Breast epithelium (tissue), 4 donors: Measurements from ENCODE around the gene EPM2AIP1. TPM values are rescaled to one million over a fixed set of nuclear protein-coding genes. Genes with fewer than 3 reads are reported as not detected.

ENCODE experiments used
- DNase-seq, 2 donors: peaks; one replicate each; pipeline ENCODE4 v3.0.0-alpha.2; 2019; ENCODE audit warnings: low spot score in 2 of 2
- H3K27ac ChIP-seq, 2 donors: fragments of 200-600 bp; sonication (generic) in 1 of 2; one replicate each; pipeline ENCODE4 v1.5.1; 2016 to 2019; ENCODE audit warnings: mild to moderate bottlenecking in 1 of 2
- H3K27me3 ChIP-seq, 2 donors: fragments of 200-600 bp; sonication (generic) in 1 of 2; one replicate each; pipeline versions ENCODE4 v1.5.1 to v1.6.0; 2017 to 2019; ENCODE audit warnings: control low read depth in 1 of 2, mild to moderate bottlenecking in 1 of 2
- H3K36me3 ChIP-seq: fragments of 200-600 bp; one replicate; pipeline ENCODE4 v1.5.1; 2019
- H3K4me1 ChIP-seq, 2 donors: fragments of 200-600 bp; sonication (generic); one replicate each; pipeline ENCODE4 v1.5.1; 2016 to 2019; ENCODE audit warnings: control low read depth in 1 of 2
- H3K4me3 ChIP-seq, 3 donors: fragments of 200-600 bp; sonication (generic); 1 replicate in 2 of 3; 2 replicates in 1 of 3; pipeline ENCODE4 v1.5.1; 2016 to 2019; ENCODE audit warnings: mild to moderate bottlenecking in 3 of 3, moderate library complexity in 2 of 3
- H3K9me3 ChIP-seq, 2 donors: fragments of 200-600 bp; sonication (generic) in 1 of 2; one replicate each; pipeline ENCODE4 v1.5.1; 2016 to 2019; ENCODE audit warnings: control low read depth in 1 of 2
- CTCF ChIP-seq, 3 donors: fragments of 450-650 bp; IDR thresholded peaks; one replicate each; pipeline ENCODE4 v1.5.1; 2016 to 2017; ENCODE audit warnings: antibody characterized with exemption in 3 of 3, mild to moderate bottlenecking in 3 of 3, moderate library complexity in 3 of 3
- POLR2A ChIP-seq: fragments of 450-650 bp; IDR thresholded peaks from one replicate; pipeline ENCODE4 v1.6.1; 2016; ENCODE audit warnings: antibody characterized with exemption, mild to moderate bottlenecking, moderate library complexity
- POLR2AphosphoS5 ChIP-seq, 3 donors: sonication (generic); formaldehyde crosslinking; IDR thresholded peaks; one replicate each; pipeline ENCODE4 v1.6.1; 2017; ENCODE audit warnings: antibody characterized with exemption in 3 of 3
- intact Hi-C: fragments of 100-400 bp; cut with DNase I; formaldehyde crosslinking; loops from one replicate; pipeline ENCODE4 v1.15.1; 2023; ENCODE audit warnings: low total_unique reads
- total RNA-seq, 3 donors: library from RNA; depleted of rRNA; stranded (reverse); fragments of >200 nt; gene quantifications; one replicate each; pipeline ENCODE4 v1.1.0, GENCODE V29; 2016

The EPM2AIP1 gene
- total RNA-seq, 3 donors from 2014 or later = 13.8 to 25.5 (median 14.1) TPM

- no peaks in the 10 kb centered on the region for H3K27me3 ChIP-seq
- intact Hi-C loops = loop anchor here (5.0 kb wide), 1 partner anchor 1490 kb away; no protein-coding TSS in a partner anchor
- H3K4me3 ChIP-seq = no peak overlapping the region
- peaks cover 5 to 6% of the 10 kb centered on the region in 2 donors for H3K9me3 ChIP-seq
- H3K36me3 ChIP-seq = no peaks in the 10 kb centered on the region
- DNase-seq = no peak
- H3K4me1 ChIP-seq = no peaks in the 10 kb centered on the region
- H3K27ac ChIP-seq = no peak overlapping the region
- TF ChIP-seq CTCF (IDR thresholded peaks at IDR 0.05) (no peak), POLR2AphosphoS5 (IDR thresholded peaks at IDR 0.05) (no peak), POLR2A (no peak)
Observed at GRCh38 chr3:36942638-36943248, 50.2 kb downstream of the EPM2AIP1 start.

GRCh38 chr3:36941658-36942057, 51.3 kb downstream of the EPM2AIP1 start:
- H3K27ac ChIP-seq = no peak overlapping the region
- intact Hi-C loops = loop anchor here (5.0 kb wide), 1 partner anchor 1491 kb away; no protein-coding TSS in a partner anchor
- H3K27me3 ChIP-seq = no peaks in the 10 kb centered on the region
- H3K4me3 ChIP-seq = no peak overlapping the region
- no peaks in the 10 kb centered on the region for H3K36me3 ChIP-seq
- no peak for TF ChIP-seq POLR2A
- TF ChIP-seq POLR2AphosphoS5 (IDR thresholded peaks at IDR 0.05) = no peak
- no peak for TF ChIP-seq CTCF (IDR thresholded peaks at IDR 0.05)
- no peaks in the 10 kb centered on the region for H3K9me3 ChIP-seq
- H3K4me1 ChIP-seq = no peaks in the 10 kb centered on the region
- DNase-seq = no peak

- Histone ChIP-seq H3K4me1 (no peaks in the 10 kb centered on the region), H3K4me3 (no peak overlapping the region), H3K27me3 (no peaks in the 10 kb centered on the region), H3K9me3 (no peaks in the 10 kb centered on the region), H3K27ac (no peak overlapping the region), H3K36me3 (no peaks in the 10 kb centered on the region)
- TF ChIP-seq POLR2A = no peak
- TF ChIP-seq POLR2AphosphoS5 (IDR thresholded peaks at IDR 0.05) = no peak
- no peak for TF ChIP-seq CTCF (IDR thresholded peaks at IDR 0.05)
- no peak for DNase-seq
- intact Hi-C loops = loop anchor here (5.0 kb wide), 1 partner anchor 1491 kb away; no protein-coding TSS in a partner anchor
Observed at GRCh38 chr3:36941162-36941561, 51.8 kb downstream of the EPM2AIP1 start.

GRCh38 chr3:36937492-36937891, 55.4 kb downstream of the EPM2AIP1 start:
- Histone ChIP-seq H3K36me3 (no peaks in the 10 kb centered on the region), H3K27me3 (no peaks in the 10 kb centered on the region), H3K9me3 (no peaks in the 10 kb centered on the region), H3K27ac (no peak overlapping the region), H3K4me1 (no peaks in the 10 kb centered on the region), H3K4me3 (no peak overlapping the region)
- TF ChIP-seq POLR2A (no peak), POLR2AphosphoS5 (IDR thresholded peaks at IDR 0.05) (no peak), CTCF (IDR thresholded peaks at IDR 0.05) (no peak)
- intact Hi-C loops = loop anchor here (10.0 kb wide), 1 partner anchor 817 kb away; no protein-coding TSS in a partner anchor
- DNase-seq = no peak

Other genes with a start within 250 kb of the EPM2AIP1 start
- under 1 TPM in 1 of 3 donors, not detected in 2; 0.16 TPM for gene DCLK3, start 228.6 kb downstream of the EPM2AIP1 start, total RNA-seq
- gene TRANK1, start 48.1 kb downstream of the EPM2AIP1 start, total RNA-seq = 10 to 100 TPM; 13.6 to 16.6 (median 13.8) TPM
- 10 to 100 TPM; 31.2 to 54.4 (median 48.4) TPM for gene MLH1, start 387 bp upstream of the EPM2AIP1 start, total RNA-seq
- 10 to 100 TPM; 50.2 to 65.9 (median 65.9) TPM for gene LRRFIP2, start 181.5 kb upstream of the EPM2AIP1 start, total RNA-seq